A549 (cell line): Measurements from ENCODE around the gene MTG2. TPM values are rescaled to one million over a fixed set of nuclear protein-coding genes. Genes with fewer than 3 reads are reported as not detected.

Experiments used
- ATAC-seq, 2 experiments: fragments of 200-7000 bp in 1 of 2; fragments of >200 bp in 1 of 2; cut with Nextera tagmentation in 1 of 2; cut with Tn5 transposase in 1 of 2; 3 replicates each; pipeline versions ENCODE4 v1.8.0 to v1.9.1; 2018 to 2020; ENCODE audit warnings: mild to moderate bottlenecking in 1 of 2, moderate library complexity in 1 of 2
- CTCF ChIA-PET: fragments of 300-600 bp; sonication (Branson Sonifier 250); formaldehyde crosslinking; extraction: SDS; loops from one replicate; lab custom pipeline; 2021; ENCODE audit warnings: antibody characterized with exemption, inconsistent platforms; lab: Yijun Ruan, JAX
- POLR2A ChIA-PET: fragments of 350-600 bp; formaldehyde crosslinking; extraction: SDS; loops from one replicate; lab custom pipeline; 2021; ENCODE audit warnings: antibody characterized with exemption, inconsistent platforms; lab: Yijun Ruan, JAX
- DNase-seq, 2 experiments: peaks; one replicate each; pipeline versions ENCODE4 v3.0.0 to v3.0.0-alpha.2; 2011 to 2016; ENCODE audit warnings: low read depth in 1 of 2, low spot score in 1 of 2
- FAIRE-seq: peaks from 2 replicates; lab custom pipeline; 2011; peaks lifted over from hg19 to GRCh38; lab: Jason Lieb, UNC
- H3K27ac ChIP-seq, 2 experiments: fragments of >200 bp; sonication (Bioruptor Twin); formaldehyde crosslinking; 3 replicates each; pipeline ENCODE4 v1.5.1; 2016 to 2017
- H3K4me1 ChIP-seq: fragments of >200 bp; sonication (Bioruptor Twin); formaldehyde crosslinking; 3 replicates; pipeline ENCODE4 v1.6.1; 2016
- H3K4me2 ChIP-seq: fragments of >200 bp; sonication (Bioruptor Twin); formaldehyde crosslinking; 3 replicates; pipeline ENCODE4 v1.6.1; 2016
- H3K4me3 ChIP-seq: fragments of >200 bp; sonication (Bioruptor Twin); formaldehyde crosslinking; 3 replicates; pipeline ENCODE4 v1.5.1; 2016
- H3K9me3 ChIP-seq: fragments of >200 bp; sonication (Bioruptor Twin); formaldehyde crosslinking; 3 replicates; pipeline ENCODE4 v1.6.1; 2016
- CHD2 ChIP-seq: fragments of 150-350 bp; IDR thresholded peaks from 2 replicates; pipeline ENCODE4 v1.6.1; 2014; ENCODE audit warnings: low read length; ENCODE audit not compliant: partially characterized antibody
- FOSL2 ChIP-seq, 2 experiments: fragments of 450-650 bp in 1 of 2; fragments of >200 bp in 1 of 2; sonication (Bioruptor Twin) in 1 of 2; formaldehyde crosslinking; IDR thresholded peaks; 2 replicates each; pipeline versions ENCODE4 v1.5.0 to v1.6.1; 2016 to 2020; ENCODE audit warnings: mild to moderate bottlenecking in 1 of 2, moderate library complexity in 1 of 2
- FOXS1 ChIP-seq: fragments of 250-450 bp; sonication (Bioruptor Pico); IDR thresholded peaks from 2 replicates; pipeline ENCODE4 v1.5.0; 2020; ENCODE audit warnings: mild to moderate bottlenecking, moderate library complexity
- HOXA7 ChIP-seq: fragments of 250-450 bp; sonication (Bioruptor Pico); IDR thresholded peaks from 2 replicates; pipeline ENCODE4 v1.5.0; 2020; ENCODE audit warnings: mild to moderate bottlenecking, moderate library complexity
- MYC ChIP-seq: IDR thresholded peaks from 2 replicates; pipeline ENCODE4 v1.6.1; 2012; ENCODE audit warnings: mild to moderate bottlenecking, inconsistent platforms, low read length, improper control_type of control experiment, borderline replicate concordance
- PHF8 ChIP-seq: fragments of 200-600 bp; sonication (generic); IDR thresholded peaks from 2 replicates; pipeline ENCODE4 v1.6.1; 2016; ENCODE audit warnings: low read depth, mild to moderate bottlenecking, antibody characterized with exemption, moderate library complexity, borderline replicate concordance
- POLR2A ChIP-seq: IDR thresholded peaks from 2 replicates; pipeline ENCODE4 v1.6.1; 2012; ENCODE audit warnings: mild to moderate bottlenecking, low read length
- POLR2AphosphoS2 ChIP-seq: conservative IDR thresholded peaks from 2 replicates; pipeline ENCODE4 v1.6.1; 2012; ENCODE audit warnings: low read length, improper control_type of control experiment, inconsistent platforms
- RAD21 ChIP-seq, 2 experiments: fragments of >200 bp in 1 of 2; sonication (Bioruptor Twin) in 1 of 2; formaldehyde crosslinking in 1 of 2; IDR thresholded peaks in 1 of 2; conservative IDR thresholded peaks in 1 of 2; 2 replicates in 1 of 2; 3 replicates in 1 of 2; pipeline ENCODE4 v1.6.1; 2012 to 2018; ENCODE audit warnings: inconsistent platforms in 1 of 2
- RCOR1 ChIP-seq: fragments of 150-350 bp; IDR thresholded peaks from 2 replicates; pipeline ENCODE4 v1.6.1; 2014; ENCODE audit warnings: antibody characterized with exemption, low read length, low read depth
- RFX5 ChIP-seq: fragments of 450-650 bp; IDR thresholded peaks from 2 replicates; pipeline ENCODE4 v1.7.1; 2014; ENCODE audit warnings: antibody characterized with exemption, mild to moderate bottlenecking, moderate library complexity
- SMC3 ChIP-seq: fragments of >200 bp; sonication (Bioruptor Twin); formaldehyde crosslinking; IDR thresholded peaks from 3 replicates; pipeline ENCODE4 v1.6.1; 2018; ENCODE audit warnings: inconsistent platforms
- TFCP2L1 ChIP-seq: fragments of 250-450 bp; sonication (Bioruptor Pico); IDR thresholded peaks from 2 replicates; pipeline ENCODE4 v1.5.0; 2021; ENCODE audit warnings: mild to moderate bottlenecking
- ZC3H11A ChIP-seq: fragments of 450-650 bp; IDR thresholded peaks from 2 replicates; pipeline ENCODE4 v1.6.1; 2014; ENCODE audit warnings: antibody characterized with exemption, mild to moderate bottlenecking
- ZFP36 ChIP-seq: fragments of 450-650 bp; IDR thresholded peaks from 2 replicates; pipeline ENCODE4 v1.6.1; 2014; ENCODE audit warnings: borderline replicate concordance; ENCODE audit not compliant: partially characterized antibody
- WGBS: methylation state at CpG from one replicate; pipeline ENCODE4 v1.1.6; 2017; ENCODE audit errors: missing lambda C conversion rate; 5-methylcytosine and 5-hydroxymethylcytosine counted together
- polyA plus RNA-seq, 4 experiments: library from polyadenylated mRNA; depleted of rRNA in 3 of 4; stranded (reverse); fragments of >200 nt; fragmentation: RNase III in 1 of 4; extraction: RNeasy Plus Mini Kit Qiagen cat#74134 plus additional on column Dnase treatment in 1 of 4; gene quantifications; 2 replicates in 3 of 4; 3 replicates in 1 of 4; pipeline ENCODE4 v1.2.3, GENCODE V29; 2011 to 2017
- TF ChIP-seq, protein P1 (sequence below): IDR thresholded peaks from 2 replicates; pipeline ENCODE4 v1.6.1; 2012
- TF ChIP-seq, protein P2 (sequence below): fragments of 150-350 bp; IDR thresholded peaks from 2 replicates; pipeline ENCODE4 v1.6.1; 2014; ENCODE audit warnings: low read depth, mild to moderate bottlenecking, low read length
- TF ChIP-seq, protein P3 (sequence below): fragments of >200 bp; sonication (Bioruptor Twin); formaldehyde crosslinking; IDR thresholded peaks from 2 replicates; pipeline ENCODE4 v1.6.1; 2016
- TF ChIP-seq, protein P4 (sequence below): IDR thresholded peaks from 2 replicates; pipeline ENCODE4 v1.6.1; 2012; ENCODE audit warnings: low read depth, borderline replicate concordance

Gene MTG2
- polyA plus RNA-seq, 2 of the 4 experiments (the other 2 are of a cell fraction), result 21.9 to 28.7 TPM

DNA sequence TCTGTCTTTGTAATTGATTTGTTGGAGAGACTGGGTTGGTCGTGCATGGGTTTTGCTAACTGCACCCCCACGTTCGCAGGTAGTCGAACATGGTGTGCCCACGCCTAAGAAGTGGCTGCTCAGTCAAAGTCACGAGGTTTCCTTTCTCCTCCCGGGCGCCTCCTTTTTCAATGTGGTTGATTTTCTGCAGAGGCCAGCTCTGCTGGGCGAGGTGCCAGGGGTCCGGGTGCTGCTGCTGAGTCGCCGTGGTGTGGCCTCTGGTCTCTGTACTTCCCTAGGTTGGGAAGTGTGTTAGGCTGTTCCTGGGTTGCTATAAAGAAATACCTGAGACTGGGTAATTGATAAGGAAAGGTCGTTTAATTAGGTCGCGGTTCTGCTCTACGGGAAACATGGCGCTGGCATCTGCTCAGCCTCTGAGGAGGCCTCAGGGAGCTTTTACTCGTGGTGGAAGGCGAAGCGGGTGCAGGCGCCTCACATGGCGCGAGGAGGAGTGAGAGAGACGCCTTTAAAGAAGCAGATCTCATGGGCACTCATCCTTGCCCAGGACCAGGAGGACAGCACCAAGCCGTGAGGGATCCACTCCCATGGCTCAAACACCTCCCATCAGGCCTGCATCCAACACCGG is 69.6 kb downstream of the MTG2 start:
- TF ChIP-seq ZFP36, result no peak
- TF ChIP-seq TFCP2L1 (CRISPR knock-in tag), result no peak
- TF ChIP-seq, protein P1, sequence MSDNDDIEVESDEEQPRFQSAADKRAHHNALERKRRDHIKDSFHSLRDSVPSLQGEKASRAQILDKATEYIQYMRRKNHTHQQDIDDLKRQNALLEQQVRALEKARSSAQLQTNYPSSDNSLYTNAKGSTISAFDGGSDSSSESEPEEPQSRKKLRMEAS, result no peak
- TF ChIP-seq RCOR1, result no peak
- TF ChIP-seq CHD2, result no peak
- TF ChIP-seq, protein P2, sequence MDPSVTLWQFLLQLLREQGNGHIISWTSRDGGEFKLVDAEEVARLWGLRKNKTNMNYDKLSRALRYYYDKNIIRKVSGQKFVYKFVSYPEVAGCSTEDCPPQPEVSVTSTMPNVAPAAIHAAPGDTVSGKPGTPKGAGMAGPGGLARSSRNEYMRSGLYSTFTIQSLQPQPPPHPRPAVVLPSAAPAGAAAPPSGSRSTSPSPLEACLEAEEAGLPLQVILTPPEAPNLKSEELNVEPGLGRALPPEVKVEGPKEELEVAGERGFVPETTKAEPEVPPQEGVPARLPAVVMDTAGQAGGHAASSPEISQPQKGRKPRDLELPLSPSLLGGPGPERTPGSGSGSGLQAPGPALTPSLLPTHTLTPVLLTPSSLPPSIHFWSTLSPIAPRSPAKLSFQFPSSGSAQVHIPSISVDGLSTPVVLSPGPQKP, result no peak
- no peak for TF ChIP-seq FOXS1
- TF ChIP-seq HOXA7 (CRISPR knock-in tag), result no peak
- no peak for TF ChIP-seq MYC
- TF ChIP-seq RAD21 (conservative IDR thresholded peaks at IDR 0.05 in 1 of 2, IDR thresholded peaks at IDR 0.05 in 1 of 2), result no peak
- no peak for TF ChIP-seq FOSL2 (IDR thresholded peaks at IDR 0.05)
- TF ChIP-seq FOSL2 (CRISPR knock-in tag; IDR thresholded peaks at IDR 0.05), result no peak
- no peak for TF ChIP-seq SMC3
- no peak for TF ChIP-seq PHF8
- TF ChIP-seq, protein P3, sequence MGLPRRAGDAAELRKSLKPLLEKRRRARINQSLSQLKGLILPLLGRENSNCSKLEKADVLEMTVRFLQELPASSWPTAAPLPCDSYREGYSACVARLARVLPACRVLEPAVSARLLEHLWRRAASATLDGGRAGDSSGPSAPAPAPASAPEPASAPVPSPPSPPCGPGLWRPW, result no peak
- no peak for TF ChIP-seq RFX5
- TF ChIP-seq, protein P4, sequence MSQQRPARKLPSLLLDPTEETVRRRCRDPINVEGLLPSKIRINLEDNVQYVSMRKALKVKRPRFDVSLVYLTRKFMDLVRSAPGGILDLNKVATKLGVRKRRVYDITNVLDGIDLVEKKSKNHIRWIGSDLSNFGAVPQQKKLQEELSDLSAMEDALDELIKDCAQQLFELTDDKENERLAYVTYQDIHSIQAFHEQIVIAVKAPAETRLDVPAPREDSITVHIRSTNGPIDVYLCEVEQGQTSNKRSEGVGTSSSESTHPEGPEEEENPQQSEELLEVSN, result no peak
- no peak for TF ChIP-seq POLR2A
- no peak for TF ChIP-seq POLR2AphosphoS2
- TF ChIP-seq ZC3H11A, result no peak
- Histone ChIP-seq H3K9me3 (no peaks in the 10 kb centered on the region), H3K4me1 (no peaks in the 10 kb centered on the region), H3K4me3 (no peak overlapping the region), H3K4me2 (no peak overlapping the region), H3K27ac (no peak overlapping the region)
- 89% methylated on average over 26 of the region's 26 CpGs for WGBS
- ATAC-seq (no peak), DNase-seq (no peak), FAIRE-seq (no peak)
- POLR2A ChIA-PET, result no interaction called here
- CTCF ChIA-PET, result interaction anchor here (0.7 kb wide), 1 partner anchor 20 kb away, joined by 4 read pairs; no protein-coding TSS in a partner anchor

Other genes starting within 250 kb of the MTG2 start
- gene TAF4, start 117.1 kb upstream of the MTG2 start, polyA plus RNA-seq (2011; rRNA removed), result 5.7 and 6.1 TPM in 2 replicates
- 11.0 to 14.3 TPM (median 12.5 TPM) in 3 replicates for gene TAF4, start 117.1 kb upstream of the MTG2 start, polyA plus RNA-seq (2017; fragmentation: RNase III; extraction: RNeasy Plus Mini Kit Qiagen cat#74134 plus additional on column Dnase treatment)
- gene LSM14B, start 60.6 kb upstream of the MTG2 start, polyA plus RNA-seq (2011; rRNA removed), result 18.3 and 22.7 TPM in 2 replicates
- gene LSM14B, start 60.6 kb upstream of the MTG2 start, polyA plus RNA-seq (2017; fragmentation: RNase III; extraction: RNeasy Plus Mini Kit Qiagen cat#74134 plus additional on column Dnase treatment), result 26.5 to 28.1 TPM (median 27.7 TPM) in 3 replicates
- gene PSMA7, start 39.6 kb upstream of the MTG2 start, polyA plus RNA-seq (2011; rRNA removed), result 494 and 562 TPM in 2 replicates
- 496 to 535 TPM (median 511 TPM) in 3 replicates for gene PSMA7, start 39.6 kb upstream of the MTG2 start, polyA plus RNA-seq (2017; fragmentation: RNase III; extraction: RNeasy Plus Mini Kit Qiagen cat#74134 plus additional on column Dnase treatment)
- 7.4 and 7.5 TPM in 2 replicates for gene SS18L1, start 39.3 kb upstream of the MTG2 start, polyA plus RNA-seq (2011; rRNA removed)
- 12.0 to 13.1 TPM (median 12.9 TPM) in 3 replicates for gene SS18L1, start 39.3 kb upstream of the MTG2 start, polyA plus RNA-seq (2017; fragmentation: RNase III; extraction: RNeasy Plus Mini Kit Qiagen cat#74134 plus additional on column Dnase treatment)
- not detected in 2 replicates for gene HRH3, start 37.2 kb downstream of the MTG2 start, polyA plus RNA-seq (2011; rRNA removed)
- gene HRH3, start 37.2 kb downstream of the MTG2 start, polyA plus RNA-seq (2017; fragmentation: RNase III; extraction: RNeasy Plus Mini Kit Qiagen cat#74134 plus additional on column Dnase treatment), result not detected in 3 replicates
- 12.8 and 14.8 TPM in 2 replicates for gene OSBPL2, start 55.5 kb downstream of the MTG2 start, polyA plus RNA-seq (2011; rRNA removed)
- gene OSBPL2, start 55.5 kb downstream of the MTG2 start, polyA plus RNA-seq (2017; fragmentation: RNase III; extraction: RNeasy Plus Mini Kit Qiagen cat#74134 plus additional on column Dnase treatment), result 13.7 to 15.3 TPM (median 14.6 TPM) in 3 replicates
- gene ADRM1, start 120.0 kb downstream of the MTG2 start, polyA plus RNA-seq (2011; rRNA removed), result 68.9 and 87.9 TPM in 2 replicates
- 121 to 131 TPM (median 130 TPM) in 3 replicates for gene ADRM1, start 120.0 kb downstream of the MTG2 start, polyA plus RNA-seq (2017; fragmentation: RNase III; extraction: RNeasy Plus Mini Kit Qiagen cat#74134 plus additional on column Dnase treatment)
- gene LAMA5, start 184.3 kb downstream of the MTG2 start, polyA plus RNA-seq (2011; rRNA removed), result 20.4 and 31.6 TPM in 2 replicates
- 196 to 212 TPM (median 202 TPM) in 3 replicates for gene LAMA5, start 184.3 kb downstream of the MTG2 start, polyA plus RNA-seq (2017; fragmentation: RNase III; extraction: RNeasy Plus Mini Kit Qiagen cat#74134 plus additional on column Dnase treatment)
- 3,697 and 4,026 TPM in 2 replicates for gene RPS21, start 204.1 kb downstream of the MTG2 start, polyA plus RNA-seq (2011; rRNA removed)
- gene RPS21, start 204.1 kb downstream of the MTG2 start, polyA plus RNA-seq (2017; fragmentation: RNase III; extraction: RNeasy Plus Mini Kit Qiagen cat#74134 plus additional on column Dnase treatment), result 2,862 to 2,938 TPM (median 2,871 TPM) in 3 replicates
- gene CABLES2, start 224.3 kb downstream of the MTG2 start, polyA plus RNA-seq (2011; rRNA removed), result 3.9 and 5.0 TPM in 2 replicates
- gene CABLES2, start 224.3 kb downstream of the MTG2 start, polyA plus RNA-seq (2017; fragmentation: RNase III; extraction: RNeasy Plus Mini Kit Qiagen cat#74134 plus additional on column Dnase treatment), result 5.6 to 7.7 TPM (median 6.6 TPM) in 3 replicates
- gene RBBP8NL, start 244.5 kb downstream of the MTG2 start, polyA plus RNA-seq (2011; rRNA removed), result not detected in 2 replicates
- not detected in 3 replicates for gene RBBP8NL, start 244.5 kb downstream of the MTG2 start, polyA plus RNA-seq (2017; fragmentation: RNase III; extraction: RNeasy Plus Mini Kit Qiagen cat#74134 plus additional on column Dnase treatment)